ES-I3 (cell line): ENCODE data around the gene C11orf42.

Experiments used
- H3K36me3 ChIP-seq: 2 replicates; pipeline ENCODE4 v1.6.1; 2013; ENCODE audit warnings: mild to moderate bottlenecking, low read length, control low read depth, moderate library complexity; ENCODE audit not compliant: insufficient read depth
- H3K4me1 ChIP-seq: 2 replicates; pipeline ENCODE4 v1.6.1; 2013; ENCODE audit warnings: mild to moderate bottlenecking, control low read depth, low read length; ENCODE audit not compliant: insufficient read depth
- H3K9ac ChIP-seq: 2 replicates; pipeline ENCODE4 v1.6.1; 2013; ENCODE audit warnings: low read depth, mild to moderate bottlenecking, low read length, moderate library complexity
- H3K9me3 ChIP-seq: 2 replicates; pipeline ENCODE4 v1.6.1; 2013; ENCODE audit warnings: mild to moderate bottlenecking, low read length, moderate library complexity; ENCODE audit not compliant: control insufficient read depth, insufficient read depth

The C11orf42 gene

GRCh38 chr11:6258141-6258540 lies 52.8 kb downstream of the C11orf42 start:
- no peaks in the 10 kb centered on the region for H3K9me3 ChIP-seq
- H3K9ac ChIP-seq: no peak overlapping the region
- no peaks in the 10 kb centered on the region for H3K36me3 ChIP-seq
- no peaks in the 10 kb centered on the region for H3K4me1 ChIP-seq

GRCh38 chr11:6258571-6259081 lies 53.3 kb downstream of the C11orf42 start:
- H3K36me3 ChIP-seq: no peaks in the 10 kb centered on the region
- H3K9me3 ChIP-seq: no peaks in the 10 kb centered on the region
- H3K4me1 ChIP-seq: no peaks in the 10 kb centered on the region
- H3K9ac ChIP-seq: peak overlapping the region; percentile 63; the same call in 1 of the 2 replicates

GRCh38 chr11:6260207-6260726 lies 54.9 kb downstream of the C11orf42 start:
- Histone ChIP-seq H3K36me3 (no peaks in the 10 kb centered on the region), H3K4me1 (no peaks in the 10 kb centered on the region), H3K9me3 (no peaks in the 10 kb centered on the region), H3K9ac (peak overlapping the region; percentile 38; the same call in 1 of the 2 replicates)
